ENCODE measurements around the gene LRRC59.

LRRC59 gene

GRCh38 chr17:50372758-50373556 lies 24.4 kb downstream of the LRRC59 start, which contains the start of the genes EME1 and MRPL27:
Gene EME1 (plus strand): TSS chr17:50373229. CDS start chr17:50375209, 1,980 bp downstream.
Gene MRPL27 (minus strand): TSS chr17:50373184. CDS start chr17:50373170, 14 bp downstream.
- peaks cover 41% of the 10 kb centered on the region for H3K36me3 ChIP-seq (replicated peaks; ENCODE audit: low read depth, low read length)

DNA sequence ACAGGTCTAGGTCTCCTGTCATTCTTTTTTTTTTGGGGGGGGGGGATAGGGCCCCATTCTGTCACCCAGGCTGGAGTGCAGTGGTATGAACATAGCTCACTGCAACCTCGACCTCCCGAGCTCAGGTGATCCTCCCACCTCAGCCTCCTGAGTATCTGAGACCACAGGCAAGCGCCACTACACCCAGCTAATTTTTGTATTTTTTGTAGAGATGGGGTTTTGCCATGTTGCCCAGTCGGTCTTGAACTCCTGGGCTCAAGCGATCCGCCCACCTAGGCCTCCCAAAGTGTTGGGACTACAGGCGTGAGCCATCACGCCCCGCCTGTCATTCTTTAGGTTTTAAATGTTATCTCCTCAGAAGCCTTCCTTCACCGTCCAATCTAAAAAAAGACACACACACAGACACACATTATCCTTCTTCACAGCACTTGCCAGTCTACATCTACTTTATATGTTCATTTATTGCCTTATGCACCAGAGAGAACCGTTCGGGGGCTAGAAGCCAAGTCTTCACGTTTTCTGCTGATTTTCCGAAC lies 25.0 kb downstream of the LRRC59 start:
- Histone ChIP-seq H3K79me2 (ENCODE audit: low read length) (peaks cover 30% of the 10 kb centered on the region), H4K20me1 (ENCODE audit: insufficient read depth, low read length) (0 out of 2 replicates have a peak, but pooled peaks cover 4% of the 10 kb centered on the region), H2AFZ (ENCODE audit: low read depth, low read length) (peak overlapping the region; percentile 90), H3K27ac (ENCODE audit: low read length) (peak overlapping the region; percentile 77), H3K4me2 (ENCODE audit: low read length) (peak overlapping the region; percentile 83), H3K4me3 (ENCODE audit: low read length) (peak overlapping the region; percentile 86), H3K9ac (ENCODE audit: low read length) (peak overlapping the region; percentile 79), H3K27me3 (ENCODE audit: low read depth, low read length) (no peaks in the 10 kb centered on the region), H3K4me1 (ENCODE audit: low read length) (peaks cover 15% of the 10 kb centered on the region), H3K9me3 (ENCODE audit: insufficient read depth, low read length) (no peaks in the 10 kb centered on the region), H3K36me3 (replicated peaks; ENCODE audit: low read depth, low read length) (peaks cover 48% of the 10 kb centered on the region)
- no peak for TF ChIP-seq EZH2phosphoT487 (IDR thresholded peaks at IDR 0.05; ENCODE audit: low read depth)
- no peak for TF ChIP-seq CTCF (IDR thresholded peaks at IDR 0.05; ENCODE audit: low read depth, low read length)

More at GRCh38 chr17:50372758-50373556, 24.4 kb downstream of the LRRC59 start, which contains the start of the genes EME1 and MRPL27:
- Histone ChIP-seq H3K9me3 (ENCODE audit: insufficient read depth, low read length) (no peaks in the 10 kb centered on the region), H3K27me3 (ENCODE audit: low read depth, low read length) (no peaks in the 10 kb centered on the region), H3K27ac (ENCODE audit: low read length) (peak within 1 kb of the TSS; percentile 77), H4K20me1 (ENCODE audit: insufficient read depth, low read length) (0 out of 2 replicates have a peak, but pooled peaks cover 4% of the 10 kb centered on the region), H2AFZ (ENCODE audit: low read depth, low read length) (peak within 1 kb of the TSS; percentile 90), H3K79me2 (ENCODE audit: low read length) (peaks cover 30% of the 10 kb centered on the region), H3K4me1 (ENCODE audit: low read length) (peaks cover 15% of the 10 kb centered on the region), H3K4me2 (ENCODE audit: low read length) (peak within 1 kb of the TSS; percentile 83), H3K4me3 (ENCODE audit: low read length) (peak within 1 kb of the TSS; percentile 86), H3K9ac (ENCODE audit: low read length) (peak within 1 kb of the TSS; percentile 79)
- TF ChIP-seq EZH2phosphoT487 (IDR thresholded peaks at IDR 0.05; ENCODE audit: low read depth) (no peak), CTCF (IDR thresholded peaks at IDR 0.05; ENCODE audit: low read depth, low read length) (no peak)

DNA sequence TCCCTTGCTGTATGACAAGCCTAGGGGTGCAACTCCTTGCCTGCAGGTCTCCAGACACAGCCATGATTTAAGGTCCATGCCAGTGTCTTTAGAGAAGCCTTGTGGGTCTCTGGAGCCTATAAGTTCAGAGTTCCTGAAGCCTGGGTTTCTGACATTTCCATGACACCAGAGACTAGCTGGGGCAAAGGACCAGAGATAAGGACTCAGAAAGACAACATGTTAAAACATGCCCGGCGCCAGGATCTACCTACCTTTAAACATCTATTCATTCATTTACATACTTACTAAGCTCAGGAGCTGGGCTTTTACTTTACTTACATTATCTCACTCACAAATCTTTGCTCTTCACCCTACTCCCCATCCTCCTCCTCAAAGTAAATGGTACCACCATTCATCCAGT lies 25.8 kb downstream of the LRRC59 start:
- 0 out of 2 replicates have a peak overlapping the region, but pooled peaks have one; percentile 79 for H3K9ac ChIP-seq (ENCODE audit: low read length)

More for the DNA sequence above, 25.8 kb downstream of the LRRC59 start:
- Histone ChIP-seq H3K79me2 (ENCODE audit: low read length) (peaks cover 30% of the 10 kb centered on the region), H3K4me3 (ENCODE audit: low read length) (peak overlapping the region; percentile 86; the same call in 1 of the 2 replicates), H4K20me1 (ENCODE audit: insufficient read depth, low read length) (0 out of 2 replicates have a peak, but pooled peaks cover 4% of the 10 kb centered on the region), H3K36me3 (replicated peaks; ENCODE audit: low read depth, low read length) (peaks cover 50% of the 10 kb centered on the region), H2AFZ (ENCODE audit: low read depth, low read length) (no peak overlapping the region), H3K27me3 (ENCODE audit: low read depth, low read length) (no peaks in the 10 kb centered on the region), H3K9me3 (ENCODE audit: insufficient read depth, low read length) (no peaks in the 10 kb centered on the region), H3K27ac (ENCODE audit: low read length) (no peak overlapping the region), H3K4me1 (ENCODE audit: low read length) (peaks cover 15% of the 10 kb centered on the region), H3K4me2 (ENCODE audit: low read length) (peak overlapping the region; percentile 83)
- TF ChIP-seq EZH2phosphoT487 (IDR thresholded peaks at IDR 0.05; ENCODE audit: low read depth) (no peak), CTCF (IDR thresholded peaks at IDR 0.05; ENCODE audit: low read depth, low read length) (no peak)

All from OCI-LY3 (cell line).